Measurements from ENCODE around the gene AHCYL2. TPM values are rescaled to one million over a fixed set of nuclear protein-coding genes. Genes with fewer than 3 reads are reported as not detected.
"Not testable (repeated sequence)": the region's sequence is repeated elsewhere in the genome, so short reads cannot be mapped to it uniquely, and the experiment has no call there.

AHCYL2 gene
- total RNA-seq, 4 donors from 2014 or later = 8.7 to 17.3 (median 14.2) TPM

GRCh38 chr7:129401228-129401966 lies 176.6 kb downstream of the AHCYL2 start:
- H3K27me3 ChIP-seq = no peaks in the 10 kb centered on the region
- no peak overlapping the region for H3K4me3 ChIP-seq
- TF ChIP-seq POLR2AphosphoS5 (IDR thresholded peaks at IDR 0.05) (no peak), EP300 (IDR thresholded peaks at IDR 0.05) (no peak), POLR2A (IDR thresholded peaks at IDR 0.05) (no peak)
- TF ChIP-seq, protein P1, sequence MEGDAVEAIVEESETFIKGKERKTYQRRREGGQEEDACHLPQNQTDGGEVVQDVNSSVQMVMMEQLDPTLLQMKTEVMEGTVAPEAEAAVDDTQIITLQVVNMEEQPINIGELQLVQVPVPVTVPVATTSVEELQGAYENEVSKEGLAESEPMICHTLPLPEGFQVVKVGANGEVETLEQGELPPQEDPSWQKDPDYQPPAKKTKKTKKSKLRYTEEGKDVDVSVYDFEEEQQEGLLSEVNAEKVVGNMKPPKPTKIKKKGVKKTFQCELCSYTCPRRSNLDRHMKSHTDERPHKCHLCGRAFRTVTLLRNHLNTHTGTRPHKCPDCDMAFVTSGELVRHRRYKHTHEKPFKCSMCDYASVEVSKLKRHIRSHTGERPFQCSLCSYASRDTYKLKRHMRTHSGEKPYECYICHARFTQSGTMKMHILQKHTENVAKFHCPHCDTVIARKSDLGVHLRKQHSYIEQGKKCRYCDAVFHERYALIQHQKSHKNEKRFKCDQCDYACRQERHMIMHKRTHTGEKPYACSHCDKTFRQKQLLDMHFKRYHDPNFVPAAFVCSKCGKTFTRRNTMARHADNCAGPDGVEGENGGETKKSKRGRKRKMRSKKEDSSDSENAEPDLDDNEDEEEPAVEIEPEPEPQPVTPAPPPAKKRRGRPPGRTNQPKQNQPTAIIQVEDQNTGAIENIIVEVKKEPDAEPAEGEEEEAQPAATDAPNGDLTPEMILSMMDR (IDR thresholded peaks at IDR 0.05) = no peak
- H3K4me1 ChIP-seq = no peaks in the 10 kb centered on the region
- no peak overlapping the region for H3K27ac ChIP-seq
- H3K36me3 ChIP-seq = peaks cover 0 to 78% of the 10 kb centered on the region in 2 donors
- 100% methylated on average over 1 of the region's 1 CpG; no CpG with 5 or more reads in 1 of the 2 donors for WGBS, 2 donors (ENCODE audit: low coverage in 1 of 2)
- no peaks in the 10 kb centered on the region for H3K9me3 ChIP-seq
- no peak for ATAC-seq

- WGBS, 2 donors (ENCODE audit: low coverage in 1 of 2) = 14 to 46% methylated on average over 1 to 3 of the region's 3 CpGs
- Histone ChIP-seq H3K4me1 (no peaks in the 10 kb centered on the region), H3K36me3 (peaks cover 0 to 81% of the 10 kb centered on the region in 2 donors), H3K4me3 (no peak overlapping the region), H3K9me3 (no peaks in the 10 kb centered on the region), H3K27me3 (no peaks in the 10 kb centered on the region), H3K27ac (no peak overlapping the region)
- TF ChIP-seq, protein P1 (IDR thresholded peaks at IDR 0.05) = peak in 1 of 4 experiments; percentile 13
- TF ChIP-seq POLR2AphosphoS5 (IDR thresholded peaks at IDR 0.05) = no peak
- no peak for ATAC-seq
Observed at GRCh38 chr7:129401967-129402860, 177.4 kb downstream of the AHCYL2 start.

DNA sequence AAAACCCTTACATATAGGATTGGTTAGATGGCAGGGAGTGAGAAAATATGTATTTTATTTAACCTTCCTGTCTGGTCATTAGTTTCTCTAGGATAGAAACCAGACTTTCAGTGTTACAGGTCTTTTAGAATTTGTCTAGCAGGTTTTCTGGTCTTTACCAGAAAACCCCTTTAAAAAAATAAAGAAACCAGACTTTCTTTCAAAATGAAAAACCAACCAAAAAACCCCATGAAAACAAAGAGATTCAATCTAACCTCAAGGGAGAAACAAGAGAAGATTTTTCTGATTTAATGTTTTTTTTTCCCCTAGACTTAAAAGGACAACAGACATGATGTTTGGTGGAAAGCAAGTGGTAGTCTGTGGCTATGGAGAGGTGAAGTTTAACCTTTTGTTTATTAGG lies 180.7 kb downstream of the AHCYL2 start:
- H3K36me3 ChIP-seq = peaks cover 0 to 81% of the 10 kb centered on the region in 2 donors
- no peaks in the 10 kb centered on the region for H3K9me3 ChIP-seq
- TF ChIP-seq POLR2AphosphoS5 (IDR thresholded peaks at IDR 0.05) (no peak), EP300 (IDR thresholded peaks at IDR 0.05) (no peak), POLR2A (IDR thresholded peaks at IDR 0.05) (no peak)
- TF ChIP-seq, protein P1 (IDR thresholded peaks at IDR 0.05) = no peak
- ATAC-seq = no peak
- no peak overlapping the region for H3K4me3 ChIP-seq
- H3K27ac ChIP-seq = no peak overlapping the region
- no peaks in the 10 kb centered on the region for H3K4me1 ChIP-seq
- no peaks in the 10 kb centered on the region for H3K27me3 ChIP-seq

DNA sequence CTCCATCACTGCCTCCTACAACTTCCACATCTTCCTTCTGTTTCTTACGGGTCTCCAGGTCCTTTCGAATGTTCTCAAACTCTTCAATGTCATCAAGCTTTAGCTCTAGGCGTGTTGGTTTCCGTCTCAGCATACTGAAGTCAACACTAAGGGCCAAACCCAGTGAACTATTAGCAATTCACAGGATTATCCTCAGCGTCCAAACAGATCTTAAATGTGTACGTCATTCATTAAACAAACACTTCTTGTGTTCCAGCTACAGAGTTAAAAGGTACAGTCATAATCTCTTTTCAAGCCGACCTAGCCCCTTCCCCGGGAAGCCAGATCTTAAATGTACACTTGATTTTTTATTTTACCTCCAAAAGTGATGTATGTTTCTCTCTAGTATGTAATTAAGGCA lies 185.4 kb downstream of the AHCYL2 start:
- H3K27me3 ChIP-seq, H3K4me1 ChIP-seq, H3K9me3 ChIP-seq, ATAC-seq, H3K27ac ChIP-seq, H3K4me3 ChIP-seq: not testable (repeated sequence)
- WGBS, 2 donors (ENCODE audit: low coverage in 1 of 2) = 77 to 88% methylated on average over 8 of the region's 8 CpGs
- H3K36me3 ChIP-seq = peaks cover 0 to 92% of the 10 kb centered on the region in 2 donors

GRCh38 chr7:129412501-129412900 lies 187.7 kb downstream of the AHCYL2 start:
- no peak overlapping the region for H3K27ac ChIP-seq
- H3K4me3 ChIP-seq = no peak overlapping the region
- H3K9me3 ChIP-seq = no peaks in the 10 kb centered on the region
- WGBS, 2 donors (ENCODE audit: low coverage in 1 of 2) = 96 to 100% methylated on average over 4 of the region's 4 CpGs
- H3K4me1 ChIP-seq = no peaks in the 10 kb centered on the region
- H3K36me3 ChIP-seq = peaks cover 0 to 79% of the 10 kb centered on the region in 2 donors
- no peak for ATAC-seq
- no peaks in the 10 kb centered on the region for H3K27me3 ChIP-seq
- TF ChIP-seq, protein P1 (IDR thresholded peaks at IDR 0.05) = no peak
- no peak for TF ChIP-seq POLR2AphosphoS5 (IDR thresholded peaks at IDR 0.05)
- TF ChIP-seq EP300 (IDR thresholded peaks at IDR 0.05) = no peak
- TF ChIP-seq POLR2A (IDR thresholded peaks at IDR 0.05) = no peak

Measured in gastroesophageal sphincter (tissue), 4 donors.